Activated CD8-positive, alpha-beta memory T cell treated with anti-CD3 and anti-CD28 coated beads, Interleukin-2, amount 50 U/mL, for 1 hour (primary cell): ENCODE measurements around the gene IFI35.
"Not testable (repeated sequence)": the region's sequence is repeated elsewhere in the genome, so short reads cannot be mapped to it uniquely, and the experiment has no call there.

Experiments
- DNase-seq: peaks from one replicate; pipeline ENCODE4 v3.0.0-alpha.2; 2020; ENCODE audit errors: extremely low read depth

IFI35 gene

DNA sequence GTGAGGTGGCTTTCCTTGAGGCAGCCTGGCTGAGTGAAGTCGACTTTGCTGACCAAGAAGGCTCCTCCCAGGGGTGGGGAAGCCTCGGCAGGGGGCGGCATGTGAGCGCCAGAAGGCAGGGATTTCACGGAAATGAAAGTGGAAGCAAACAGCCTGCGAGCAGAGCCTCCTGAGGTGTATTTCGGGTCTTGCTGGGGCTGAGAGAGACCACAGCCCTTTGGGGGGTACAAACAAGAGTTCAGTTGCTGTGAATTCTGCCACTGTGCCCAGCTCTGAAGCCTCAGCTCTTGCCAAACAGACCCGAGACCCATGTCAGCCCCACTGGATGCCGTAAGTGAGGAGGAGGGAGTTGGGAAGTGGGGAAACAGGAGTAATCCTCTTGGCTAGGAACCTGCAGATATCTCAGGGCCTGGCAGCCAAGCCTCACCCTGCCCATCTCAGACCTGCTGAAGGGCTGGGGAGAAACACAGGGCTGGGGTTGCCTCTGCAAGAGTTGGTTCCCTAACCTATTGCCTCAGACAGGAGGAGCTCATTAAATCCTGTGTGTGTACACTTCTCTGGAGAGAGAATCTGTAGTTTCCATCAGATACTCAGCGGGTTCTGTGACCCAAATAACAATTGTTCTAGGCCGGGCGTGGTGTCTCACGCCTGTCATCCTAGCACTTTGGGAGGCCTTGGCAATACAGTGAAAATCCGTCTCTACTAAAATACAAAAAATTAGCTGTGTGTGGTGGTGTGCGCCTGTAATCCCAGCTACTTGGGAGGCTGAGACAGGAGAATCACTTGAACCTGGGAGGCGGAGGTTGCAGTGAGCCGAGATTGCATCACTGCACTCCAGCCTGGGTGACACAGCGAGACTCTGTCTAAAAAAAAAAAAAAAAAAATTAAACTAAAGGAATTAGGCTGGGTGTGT is at the start of gene IFI35:
IFI35 (plus strand) TSS at position 146 of the 913 bp plus-strand sequence; CDS start at position 310, 164 bp downstream.
- peak; percentile 59 for DNase-seq

GRCh38 chr17:42964161-42964932 is 42.2 kb upstream of the IFI35 start, which contains the start of gene AARSD1:
TSS of gene AARSD1 (minus strand) at chr17:42964454. CDS start at chr17:42964440, 14 bp downstream.
- peak; percentile 73 for DNase-seq

GRCh38 chr17:42967925-42968324 is 38.7 kb upstream of the IFI35 start:
- DNase-seq: no peak

DNA sequence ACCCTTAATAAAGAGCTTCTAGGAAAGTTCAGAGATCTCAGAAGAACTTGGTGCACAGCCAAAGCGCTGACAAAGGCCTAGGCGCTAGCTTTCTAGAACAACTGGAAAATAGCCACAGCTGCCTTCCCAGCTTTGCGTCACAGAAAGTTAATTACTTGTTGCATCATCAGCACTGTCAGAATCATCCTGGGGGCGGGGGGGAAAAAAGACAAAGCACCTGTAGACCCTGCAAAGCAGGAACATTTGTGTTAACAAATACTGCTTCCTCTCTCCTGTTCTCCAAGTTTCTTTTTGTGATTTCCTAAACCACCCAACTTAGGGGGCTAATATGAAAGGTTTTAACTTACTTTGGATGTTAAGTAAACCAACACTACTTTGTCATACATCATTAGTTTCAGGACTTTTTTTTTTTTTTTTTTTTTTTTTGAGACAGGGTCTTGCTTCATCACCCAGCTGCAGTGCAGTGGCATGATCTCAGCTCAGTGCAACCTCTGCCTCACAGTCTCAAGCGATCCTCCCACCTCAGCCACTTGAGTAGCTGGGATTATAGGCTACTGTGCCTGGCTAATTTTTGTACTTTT is 37.5 kb upstream of the IFI35 start:
- no peak for DNase-seq

GRCh38 chr17:42971589-42971988 is 35.0 kb upstream of the IFI35 start:
- no peak for DNase-seq

- not testable (repeated sequence) for DNase-seq
These were observed 33.3 kb upstream of the IFI35 start for GRCh38 chr17:42973323-42973722.

DNA sequence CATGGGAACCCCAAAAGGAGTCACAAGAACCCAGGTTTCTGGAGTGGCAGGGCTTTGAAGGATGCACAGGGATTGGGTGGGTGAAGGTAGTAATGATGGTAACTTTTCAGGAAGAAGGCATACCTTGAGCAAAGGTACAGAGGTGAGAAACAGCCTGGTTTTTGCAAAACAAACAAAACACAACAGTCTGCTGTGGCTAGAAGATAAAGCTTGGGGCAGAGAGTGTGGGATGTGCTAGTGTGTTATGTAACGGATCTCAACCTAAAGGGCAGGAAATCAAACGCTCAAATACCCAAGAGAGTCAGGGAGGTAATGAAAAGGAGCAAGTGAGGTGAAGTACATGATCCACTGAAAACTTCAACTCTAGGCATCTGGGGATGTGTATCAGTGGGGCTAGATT is 31.3 kb upstream of the IFI35 start:
- DNase-seq: no peak

DNA sequence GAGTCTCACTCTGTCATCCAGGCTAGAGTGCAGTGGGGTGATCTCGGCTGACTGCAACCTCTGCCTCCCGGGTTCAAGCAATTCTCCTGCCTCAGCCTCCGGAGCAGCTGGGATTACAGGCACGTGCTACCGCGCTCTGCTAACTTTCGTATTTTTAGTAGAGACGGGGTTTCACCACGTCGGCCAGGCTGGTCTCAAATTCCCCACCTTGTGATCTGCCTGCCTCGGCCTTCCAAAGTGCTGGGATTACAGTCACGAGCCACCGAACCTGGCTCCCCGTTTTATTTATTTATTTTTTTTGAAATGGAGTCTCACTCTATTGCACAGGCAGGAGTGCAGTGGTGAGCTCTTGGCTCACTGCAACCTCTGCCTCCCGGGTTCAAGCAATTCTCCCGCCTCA is 30.9 kb upstream of the IFI35 start:
- not testable (repeated sequence) for DNase-seq

GRCh38 chr17:42979511-42980273 is 26.9 kb upstream of the IFI35 start, which contains the start of gene PTGES3L:
TSS of gene PTGES3L (minus strand) at chr17:42980080. CDS start at chr17:42980053, 27 bp downstream.
- DNase-seq: no peak

GRCh38 chr17:42980274-42980765 is 26.3 kb upstream of the IFI35 start, which contains the start of gene RUNDC1:
TSS of gene RUNDC1 (plus strand) at chr17:42980565. CDS start at chr17:42980577, 12 bp downstream.
- DNase-seq: peak; percentile 60

DNA sequence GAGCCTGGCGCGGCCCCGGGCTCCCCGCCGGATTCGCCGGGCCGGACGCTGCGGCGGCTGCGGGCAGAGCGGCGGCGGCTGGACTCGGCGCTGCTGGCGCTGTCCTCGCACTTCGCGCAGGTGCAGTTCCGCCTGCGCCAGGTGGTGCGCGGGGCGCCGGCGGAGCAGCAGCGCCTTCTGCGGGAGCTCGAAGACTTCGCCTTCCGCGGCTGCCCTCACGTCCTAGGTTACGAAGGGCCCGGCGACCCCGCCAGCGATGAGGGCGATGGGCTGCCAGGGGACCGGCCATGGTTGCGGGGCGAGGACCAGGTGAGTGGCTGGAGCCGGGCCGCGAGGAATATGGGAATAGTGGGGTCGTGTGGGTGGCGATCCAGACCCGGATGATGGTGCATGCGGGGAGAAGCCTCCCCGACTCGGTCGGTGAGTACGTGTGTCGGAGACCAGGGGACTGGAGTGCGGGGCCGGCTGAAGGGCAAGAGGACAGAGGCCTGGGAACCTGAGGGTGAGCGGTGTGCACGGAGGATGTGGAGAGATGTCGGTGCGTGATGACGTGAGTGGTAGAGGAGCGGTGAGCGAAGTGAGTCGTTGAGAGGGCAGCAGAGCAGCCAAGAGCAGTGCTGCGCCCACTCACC is 25.7 kb upstream of the IFI35 start:
- peak; percentile 5 for DNase-seq

- DNase-seq: no peak
These were observed 24.3 kb upstream of the IFI35 start for GRCh38 chr17:42982266-42982665.

DNA sequence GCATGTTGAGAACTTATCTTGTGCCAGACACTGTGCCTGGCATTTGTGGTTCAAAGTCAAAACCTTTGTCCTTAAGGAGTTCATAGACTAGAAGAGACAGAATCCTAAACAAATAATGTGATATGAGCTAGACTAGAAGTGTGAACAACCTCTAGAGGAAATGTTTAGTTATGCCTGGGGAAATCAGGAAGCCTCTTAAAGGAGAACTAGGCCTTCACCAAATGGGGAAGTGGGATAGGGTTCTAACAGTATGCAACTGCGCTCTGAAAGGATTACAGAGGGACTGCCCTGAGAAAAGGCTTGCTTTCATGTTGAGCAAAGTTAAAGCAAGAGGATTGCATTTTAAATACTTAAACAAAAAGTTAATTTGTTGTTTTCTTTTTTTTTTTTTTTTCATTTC is 21.4 kb upstream of the IFI35 start:
- no peak for DNase-seq

- no peak for DNase-seq
These were observed 17.4 kb upstream of the IFI35 start for GRCh38 chr17:42989141-42989540.

GRCh38 chr17:42989726-42990652 is 16.6 kb upstream of the IFI35 start:
- DNase-seq: no peak

- DNase-seq: no peak
These were observed 15.1 kb upstream of the IFI35 start for GRCh38 chr17:42991471-42991870.

DNA sequence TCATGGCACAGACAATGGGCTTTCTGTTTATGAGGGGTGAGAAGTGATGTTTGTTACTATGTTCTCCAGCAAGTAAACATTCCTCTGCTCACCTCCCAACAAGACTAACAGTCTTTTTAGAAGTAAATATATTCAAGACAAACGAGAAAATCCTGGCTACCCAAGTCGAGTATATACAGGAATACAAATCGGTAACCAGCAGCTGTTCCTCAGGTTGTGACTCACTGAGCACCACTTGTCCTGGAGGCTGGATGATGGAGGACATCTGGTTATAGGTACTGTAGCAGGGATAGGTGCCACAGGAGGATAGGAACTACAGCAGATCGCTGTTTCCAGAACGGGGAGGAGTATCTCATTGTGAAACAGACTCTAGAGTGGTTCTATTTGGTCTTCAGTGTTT is 13.7 kb upstream of the IFI35 start:
- no peak for DNase-seq

DNA sequence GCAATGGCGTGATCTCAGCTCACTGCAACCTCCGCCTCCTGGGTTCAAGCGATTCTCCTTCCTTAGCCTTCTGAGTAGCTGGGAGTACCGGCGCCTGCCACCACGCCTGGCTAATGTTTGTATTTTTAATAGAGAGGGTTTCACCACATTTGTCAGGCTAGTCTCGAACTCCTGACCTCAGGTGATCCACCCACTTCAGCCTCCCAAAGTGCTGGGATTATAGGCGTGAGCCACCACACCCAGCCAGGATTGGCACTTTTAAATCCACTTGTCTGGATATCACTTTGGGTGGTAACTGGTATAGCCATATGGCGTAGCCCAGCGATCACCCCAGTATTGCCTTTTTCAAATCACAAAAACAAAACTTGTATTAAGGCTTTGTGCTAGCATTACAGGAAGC is 12.7 kb upstream of the IFI35 start:
- DNase-seq: not testable (repeated sequence)

GRCh38 chr17:42997390-42997983 is 9.1 kb upstream of the IFI35 start:
- DNase-seq: no peak
